ENCODE measurements around the gene SPTBN1. TPM values are rescaled to one million over a fixed set of nuclear protein-coding genes. Genes with fewer than 3 reads are reported as not detected.

SPTBN1 gene
- polyA plus RNA-seq, 2 of the 4 experiments (the other 2 are of a cell fraction) = 105 to 126 TPM

DNA sequence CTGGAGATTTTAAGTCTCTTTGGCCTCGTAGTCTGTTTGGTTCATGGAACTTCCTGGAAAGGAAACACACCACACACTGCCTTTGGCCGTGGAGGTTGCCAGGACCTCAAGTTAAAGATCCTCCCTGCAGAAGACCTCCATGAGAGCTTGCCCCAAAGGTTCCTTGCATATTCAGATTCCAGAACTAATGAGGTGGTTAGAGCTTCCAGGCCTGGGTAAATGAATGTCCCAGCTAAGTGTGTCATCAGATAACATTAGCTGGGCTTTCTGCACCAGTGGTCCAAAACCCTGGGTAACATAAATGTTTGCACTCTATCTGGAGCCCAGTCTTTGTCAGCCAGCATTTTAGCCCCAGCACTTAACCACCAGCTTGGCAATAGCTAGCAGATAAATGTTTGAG lies 145.2 kb downstream of the SPTBN1 start:
- FAIRE-seq (no peak), ATAC-seq (no peak), DNase-seq (ENCODE audit: low read depth in 1 of 2, low spot score in 1 of 2) (no peak)
- H3K9me3 ChIP-seq = no peaks in the 10 kb centered on the region
- 100% methylated on average over 2 of the region's 2 CpGs for WGBS (ENCODE audit: missing lambda C conversion rate)
- no peak overlapping the region for H3K4me3 ChIP-seq
- H3K27ac ChIP-seq = peak overlapping the region in 1 of 2 experiments; percentile 52; a peak in 3 of 6 replicates
- peaks cover 100% of the 10 kb centered on the region for H3K4me1 ChIP-seq
- ChIA-PET CTCF (interaction anchor here (0.6 to 2.0 kb wide), 6 partner anchors 9 to 104 kb away, joined by 3 to 9 read pairs (median 4); no protein-coding TSS in a partner anchor), POLR2A (interaction anchor here (2.5 kb wide), 1 partner anchor 43 kb away, joined by 7 read pairs; no protein-coding TSS in a partner anchor)
- 0 out of 3 replicates have a peak overlapping the region, but pooled peaks have one; percentile 2 for H3K4me2 ChIP-seq
- TF ChIP-seq HOXA7 (CRISPR knock-in tag; IDR thresholded peaks at IDR 0.05) = no peak
- TF ChIP-seq KDM1A (IDR thresholded peaks at IDR 0.05; ENCODE audit: low read depth) = no peak
- TF ChIP-seq HDAC2 (IDR thresholded peaks at IDR 0.05) = no peak
- no peak for TF ChIP-seq RCOR1 (IDR thresholded peaks at IDR 0.05; ENCODE audit: low read depth, low read length)
- TF ChIP-seq SMC3 (IDR thresholded peaks at IDR 0.05) = no peak
- TF ChIP-seq ZSCAN20 (CRISPR knock-in tag; IDR thresholded peaks at IDR 0.05) = no peak
- TF ChIP-seq EP300 (IDR thresholded peaks at IDR 0.05) = no peak
- no peak for TF ChIP-seq BHLHE40 (IDR thresholded peaks at IDR 0.05; ENCODE audit: low read depth, low read length)
- TF ChIP-seq, protein P1, sequence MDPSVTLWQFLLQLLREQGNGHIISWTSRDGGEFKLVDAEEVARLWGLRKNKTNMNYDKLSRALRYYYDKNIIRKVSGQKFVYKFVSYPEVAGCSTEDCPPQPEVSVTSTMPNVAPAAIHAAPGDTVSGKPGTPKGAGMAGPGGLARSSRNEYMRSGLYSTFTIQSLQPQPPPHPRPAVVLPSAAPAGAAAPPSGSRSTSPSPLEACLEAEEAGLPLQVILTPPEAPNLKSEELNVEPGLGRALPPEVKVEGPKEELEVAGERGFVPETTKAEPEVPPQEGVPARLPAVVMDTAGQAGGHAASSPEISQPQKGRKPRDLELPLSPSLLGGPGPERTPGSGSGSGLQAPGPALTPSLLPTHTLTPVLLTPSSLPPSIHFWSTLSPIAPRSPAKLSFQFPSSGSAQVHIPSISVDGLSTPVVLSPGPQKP (IDR thresholded peaks at IDR 0.05; ENCODE audit: low read depth, low read length) = no peak
- no peak for TF ChIP-seq MYC (IDR thresholded peaks at IDR 0.05; ENCODE audit: borderline replicate concordance, low read length)
- TF ChIP-seq CHD2 (IDR thresholded peaks at IDR 0.05; ENCODE audit: low read length, partially characterized antibody) = no peak
- no peak for TF ChIP-seq RARB (CRISPR knock-in tag; IDR thresholded peaks at IDR 0.05)
- no peak for TF ChIP-seq MAZ (IDR thresholded peaks at IDR 0.05; ENCODE audit: borderline replicate concordance, low read depth, low read length)
- no peak for TF ChIP-seq FOSB (CRISPR knock-in tag; IDR thresholded peaks at IDR 0.05)
- TF ChIP-seq, protein P2, sequence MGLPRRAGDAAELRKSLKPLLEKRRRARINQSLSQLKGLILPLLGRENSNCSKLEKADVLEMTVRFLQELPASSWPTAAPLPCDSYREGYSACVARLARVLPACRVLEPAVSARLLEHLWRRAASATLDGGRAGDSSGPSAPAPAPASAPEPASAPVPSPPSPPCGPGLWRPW (IDR thresholded peaks at IDR 0.05) = no peak
- TF ChIP-seq, protein P3, sequence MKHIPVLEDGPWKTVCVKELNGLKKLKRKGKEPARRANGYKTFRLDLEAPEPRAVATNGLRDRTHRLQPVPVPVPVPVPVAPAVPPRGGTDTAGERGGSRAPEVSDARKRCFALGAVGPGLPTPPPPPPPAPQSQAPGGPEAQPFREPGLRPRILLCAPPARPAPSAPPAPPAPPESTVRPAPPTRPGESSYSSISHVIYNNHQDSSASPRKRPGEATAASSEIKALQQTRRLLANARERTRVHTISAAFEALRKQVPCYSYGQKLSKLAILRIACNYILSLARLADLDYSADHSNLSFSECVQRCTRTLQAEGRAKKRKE (CRISPR knock-in tag; IDR thresholded peaks at IDR 0.05; ENCODE audit: low read depth) = no peak
- TF ChIP-seq ZNF302 (CRISPR knock-in tag; IDR thresholded peaks at IDR 0.05) = no peak
- TF ChIP-seq, protein P4, sequence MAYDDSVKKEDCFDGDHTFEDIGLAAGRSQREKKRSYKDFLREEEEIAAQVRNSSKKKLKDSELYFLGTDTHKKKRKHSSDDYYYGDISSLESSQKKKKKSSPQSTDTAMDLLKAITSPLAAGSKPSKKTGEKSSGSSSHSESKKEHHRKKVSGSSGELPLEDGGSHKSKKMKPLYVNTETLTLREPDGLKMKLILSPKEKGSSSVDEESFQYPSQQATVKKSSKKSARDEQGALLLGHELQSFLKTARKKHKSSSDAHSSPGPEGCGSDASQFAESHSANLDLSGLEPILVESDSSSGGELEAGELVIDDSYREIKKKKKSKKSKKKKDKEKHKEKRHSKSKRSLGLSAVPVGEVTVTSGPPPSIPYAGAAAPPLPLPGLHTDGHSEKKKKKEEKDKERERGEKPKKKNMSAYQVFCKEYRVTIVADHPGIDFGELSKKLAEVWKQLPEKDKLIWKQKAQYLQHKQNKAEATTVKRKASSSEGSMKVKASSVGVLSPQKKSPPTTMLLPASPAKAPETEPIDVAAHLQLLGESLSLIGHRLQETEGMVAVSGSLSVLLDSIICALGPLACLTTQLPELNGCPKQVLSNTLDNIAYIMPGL (CRISPR knock-in tag; IDR thresholded peaks at IDR 0.05; ENCODE audit: borderline replicate concordance) = no peak

DNA sequence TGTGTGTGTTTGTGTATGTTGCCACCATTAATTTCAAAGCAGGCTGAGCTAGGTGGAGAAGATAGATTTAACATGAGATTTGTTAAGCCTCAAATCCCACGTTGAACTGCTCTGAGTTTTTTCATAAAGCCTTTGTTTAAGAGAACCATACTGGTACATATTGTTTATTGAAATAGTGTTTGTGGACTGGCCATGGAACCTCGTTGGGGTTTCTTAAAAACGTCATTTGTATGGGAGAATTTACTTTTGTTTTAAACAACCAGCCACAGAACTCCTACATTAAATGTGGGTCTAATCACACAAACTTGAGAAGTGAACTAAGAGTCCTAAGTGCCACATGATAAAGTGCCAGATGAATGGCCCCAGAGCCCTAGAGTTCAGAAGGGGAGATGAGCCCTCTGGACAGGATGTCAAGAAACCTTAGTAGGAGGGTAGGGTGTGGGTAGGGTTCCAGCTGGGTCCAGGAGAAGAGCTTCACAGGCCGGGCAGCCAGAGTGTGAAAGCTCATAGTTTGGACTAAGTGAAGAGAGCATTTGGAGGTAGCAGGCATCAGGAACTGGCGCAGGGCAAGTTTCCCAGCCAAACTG lies 146.7 kb downstream of the SPTBN1 start:
- WGBS (ENCODE audit: missing lambda C conversion rate) = 82% methylated on average over 5 of the region's 5 CpGs
- Histone ChIP-seq H3K9me3 (no peaks in the 10 kb centered on the region), H3K4me1 (peaks cover 90% of the 10 kb centered on the region), H3K27ac (peak overlapping the region in 1 of 2 experiments; percentile 52; a peak in 4 of 6 replicates), H3K4me3 (no peak overlapping the region), H3K4me2 (peak overlapping the region; percentile 8; the same call in 1 of the 3 replicates)
- TF ChIP-seq ZC3H11A (IDR thresholded peaks at IDR 0.05) (no peak), TP53 (CRISPR knock-in tag; IDR thresholded peaks at IDR 0.05) (no peak), RFX5 (IDR thresholded peaks at IDR 0.05) (no peak), MAZ (IDR thresholded peaks at IDR 0.05; ENCODE audit: borderline replicate concordance, low read depth, low read length) (no peak), ZFP36 (IDR thresholded peaks at IDR 0.05; ENCODE audit: borderline replicate concordance, partially characterized antibody) (no peak)
- TF ChIP-seq, protein P5, sequence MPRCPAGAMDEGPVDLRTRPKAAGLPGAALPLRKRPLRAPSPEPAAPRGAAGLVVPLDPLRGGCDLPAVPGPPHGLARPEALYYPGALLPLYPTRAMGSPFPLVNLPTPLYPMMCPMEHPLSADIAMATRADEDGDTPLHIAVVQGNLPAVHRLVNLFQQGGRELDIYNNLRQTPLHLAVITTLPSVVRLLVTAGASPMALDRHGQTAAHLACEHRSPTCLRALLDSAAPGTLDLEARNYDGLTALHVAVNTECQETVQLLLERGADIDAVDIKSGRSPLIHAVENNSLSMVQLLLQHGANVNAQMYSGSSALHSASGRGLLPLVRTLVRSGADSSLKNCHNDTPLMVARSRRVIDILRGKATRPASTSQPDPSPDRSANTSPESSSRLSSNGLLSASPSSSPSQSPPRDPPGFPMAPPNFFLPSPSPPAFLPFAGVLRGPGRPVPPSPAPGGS (IDR thresholded peaks at IDR 0.05) = no peak
- TF ChIP-seq, protein P6, sequence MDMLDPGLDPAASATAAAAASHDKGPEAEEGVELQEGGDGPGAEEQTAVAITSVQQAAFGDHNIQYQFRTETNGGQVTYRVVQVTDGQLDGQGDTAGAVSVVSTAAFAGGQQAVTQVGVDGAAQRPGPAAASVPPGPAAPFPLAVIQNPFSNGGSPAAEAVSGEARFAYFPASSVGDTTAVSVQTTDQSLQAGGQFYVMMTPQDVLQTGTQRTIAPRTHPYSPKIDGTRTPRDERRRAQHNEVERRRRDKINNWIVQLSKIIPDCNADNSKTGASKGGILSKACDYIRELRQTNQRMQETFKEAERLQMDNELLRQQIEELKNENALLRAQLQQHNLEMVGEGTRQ (IDR thresholded peaks at IDR 0.05) = no peak
- CTCF ChIA-PET = interaction anchor here (0.6 to 3.0 kb wide), 9 partner anchors 9 to 439 kb away, joined by 3 to 11 read pairs (median 4); no protein-coding TSS in a partner anchor
- POLR2A ChIA-PET = no interaction called here
- ATAC-seq (peak in 1 of 2 experiments; percentile 4; a peak in 2 of 6 replicates), DNase-seq (ENCODE audit: low read depth in 1 of 2, low spot score in 1 of 2) (no peak), FAIRE-seq (no peak)
